Activated B cell treated with CpG ODN at 0.5 μM for 24 hours (primary cell): ENCODE data around the gene OTOP3. TPM values are rescaled to one million over a fixed set of nuclear protein-coding genes. Genes with fewer than 3 reads are reported as not detected.

Experiments used
- ATAC-seq: fragments of 200-7000 bp; cut with Tn5 transposase; one replicate; pipeline ENCODE4 v1.10.0; 2021; ENCODE audit warnings: low read depth, mild to moderate bottlenecking, moderate library complexity
- CTCF ChIA-PET: fragments of 350-600 bp; sonication (Branson Sonifier 250); formaldehyde crosslinking; loops from one replicate; lab custom pipeline; 2021; ENCODE audit warnings: antibody characterized with exemption; lab: Charles Lee
- POLR2A ChIA-PET: fragments of 350-600 bp; sonication (Branson Sonifier 250); formaldehyde crosslinking; loops from one replicate; lab custom pipeline; 2021; ENCODE audit warnings: antibody characterized with exemption; lab: Charles Lee
- DNase-seq: peaks from one replicate; pipeline ENCODE4 v3.0.0; 2022
- H3K27ac Mint-ChIP-seq: one replicate; pipeline ENCODE4 v1.8.0; 2020; ENCODE audit warnings: mixed read lengths
- H3K27me3 Mint-ChIP-seq: one replicate; pipeline ENCODE4 v1.8.0; 2021; ENCODE audit warnings: mixed read lengths
- H3K36me3 Mint-ChIP-seq: one replicate; pipeline ENCODE4 v1.8.0; 2021; ENCODE audit warnings: low read depth, mixed read lengths
- H3K4me1 Mint-ChIP-seq: one replicate; pipeline ENCODE4 v1.8.0; 2021; ENCODE audit warnings: mixed read lengths
- H3K4me3 Mint-ChIP-seq: one replicate; pipeline ENCODE4 v1.8.0; 2020; ENCODE audit warnings: mild to moderate bottlenecking, mixed read lengths
- H3K9me3 Mint-ChIP-seq: one replicate; pipeline ENCODE4 v1.8.0; 2020; ENCODE audit warnings: mixed read lengths
- intact Hi-C: fragments of 100-400 bp; cut with micrococcal nuclease; formaldehyde crosslinking; loops from one replicate; pipeline ENCODE4 v1.15.1; 2024
- total RNA-seq: library from RNA; stranded (reverse); gene quantifications from 2 replicates; pipeline ENCODE4 v1.2.3, GENCODE V29; 2022
- TF ChIP-seq, protein P1 (sequence below): fragments of 200-600 bp; IDR thresholded peaks from one replicate; pipeline ENCODE4 v1.8.0; 2022; ENCODE audit warnings: antibody characterized with exemption, mild to moderate bottlenecking

OTOP3 gene
- total RNA-seq, 1 donor from 2014 or later: not detected

GRCh38 chr17:74941128-74941725, 5.5 kb downstream of the OTOP3 start:
- POLR2A ChIA-PET: no interaction called here
- no peaks in the 10 kb centered on the region for H3K9me3 Mint-ChIP-seq
- H3K27me3 Mint-ChIP-seq: peaks cover 54% of the 10 kb centered on the region
- CTCF ChIA-PET: no interaction called here
- ATAC-seq (no peak), DNase-seq (no peak)
- no peaks in the 10 kb centered on the region for H3K4me1 Mint-ChIP-seq
- intact Hi-C loops: no loop called here
- H3K36me3 Mint-ChIP-seq: no peaks in the 10 kb centered on the region
- no peak overlapping the region for H3K27ac Mint-ChIP-seq
- TF ChIP-seq, protein P1, sequence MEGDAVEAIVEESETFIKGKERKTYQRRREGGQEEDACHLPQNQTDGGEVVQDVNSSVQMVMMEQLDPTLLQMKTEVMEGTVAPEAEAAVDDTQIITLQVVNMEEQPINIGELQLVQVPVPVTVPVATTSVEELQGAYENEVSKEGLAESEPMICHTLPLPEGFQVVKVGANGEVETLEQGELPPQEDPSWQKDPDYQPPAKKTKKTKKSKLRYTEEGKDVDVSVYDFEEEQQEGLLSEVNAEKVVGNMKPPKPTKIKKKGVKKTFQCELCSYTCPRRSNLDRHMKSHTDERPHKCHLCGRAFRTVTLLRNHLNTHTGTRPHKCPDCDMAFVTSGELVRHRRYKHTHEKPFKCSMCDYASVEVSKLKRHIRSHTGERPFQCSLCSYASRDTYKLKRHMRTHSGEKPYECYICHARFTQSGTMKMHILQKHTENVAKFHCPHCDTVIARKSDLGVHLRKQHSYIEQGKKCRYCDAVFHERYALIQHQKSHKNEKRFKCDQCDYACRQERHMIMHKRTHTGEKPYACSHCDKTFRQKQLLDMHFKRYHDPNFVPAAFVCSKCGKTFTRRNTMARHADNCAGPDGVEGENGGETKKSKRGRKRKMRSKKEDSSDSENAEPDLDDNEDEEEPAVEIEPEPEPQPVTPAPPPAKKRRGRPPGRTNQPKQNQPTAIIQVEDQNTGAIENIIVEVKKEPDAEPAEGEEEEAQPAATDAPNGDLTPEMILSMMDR: no peak
- H3K4me3 Mint-ChIP-seq: no peak overlapping the region

DNA sequence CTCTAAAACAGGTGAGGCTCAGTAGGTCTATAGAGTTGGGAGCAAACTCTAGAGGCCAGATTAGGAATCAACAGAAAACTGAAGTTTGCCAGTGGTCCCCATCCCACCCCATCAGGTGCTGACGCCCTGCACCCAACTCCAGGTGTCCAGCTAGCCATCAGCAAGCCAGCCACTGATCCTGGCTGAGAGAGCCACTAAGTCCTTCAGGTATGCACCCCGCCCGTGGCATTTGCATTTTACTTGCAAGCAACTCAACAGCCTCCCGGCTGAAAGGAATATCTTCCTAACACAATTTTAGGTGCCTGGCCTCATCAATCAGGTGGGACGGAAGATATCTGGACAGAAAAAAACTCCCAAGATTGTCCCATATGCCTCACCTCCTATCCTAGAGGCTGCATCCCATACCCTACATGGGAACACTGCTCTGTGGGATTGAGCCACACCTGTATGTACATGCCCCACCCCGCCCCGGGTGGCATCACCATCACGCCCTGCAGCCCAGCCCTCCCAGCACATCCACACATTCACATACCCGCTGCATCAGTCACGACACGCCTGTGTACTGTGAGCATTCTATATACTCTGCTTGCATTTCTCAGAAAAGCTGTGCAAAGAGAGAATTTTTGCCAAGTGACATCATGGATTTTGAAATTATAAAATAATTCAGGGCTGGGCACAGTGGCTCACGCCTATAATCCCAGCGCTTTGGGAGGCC, 8.3 kb downstream of the OTOP3 start:
- Mint-ChIP-seq H3K36me3 (no peaks in the 10 kb centered on the region), H3K4me1 (no peaks in the 10 kb centered on the region), H3K27ac (no peak overlapping the region), H3K4me3 (no peak overlapping the region), H3K9me3 (no peaks in the 10 kb centered on the region), H3K27me3 (peaks cover 36% of the 10 kb centered on the region)
- no peak for DNase-seq
- TF ChIP-seq, protein P1: no peak
- CTCF ChIA-PET: no interaction called here
- ATAC-seq: no peak
- intact Hi-C loops: no loop called here
- POLR2A ChIA-PET: no interaction called here

GRCh38 chr17:74945543-74945942, 9.8 kb downstream of the OTOP3 start:
- Mint-ChIP-seq H3K4me3 (no peak overlapping the region), H3K4me1 (no peaks in the 10 kb centered on the region), H3K9me3 (no peaks in the 10 kb centered on the region), H3K27ac (no peak overlapping the region), H3K27me3 (peaks cover 37% of the 10 kb centered on the region), H3K36me3 (no peaks in the 10 kb centered on the region)
- TF ChIP-seq, protein P1: no peak
- DNase-seq (no peak), ATAC-seq (no peak)
- ChIA-PET POLR2A (no interaction called here), CTCF (no interaction called here)
- intact Hi-C loops: no loop called here

DNA sequence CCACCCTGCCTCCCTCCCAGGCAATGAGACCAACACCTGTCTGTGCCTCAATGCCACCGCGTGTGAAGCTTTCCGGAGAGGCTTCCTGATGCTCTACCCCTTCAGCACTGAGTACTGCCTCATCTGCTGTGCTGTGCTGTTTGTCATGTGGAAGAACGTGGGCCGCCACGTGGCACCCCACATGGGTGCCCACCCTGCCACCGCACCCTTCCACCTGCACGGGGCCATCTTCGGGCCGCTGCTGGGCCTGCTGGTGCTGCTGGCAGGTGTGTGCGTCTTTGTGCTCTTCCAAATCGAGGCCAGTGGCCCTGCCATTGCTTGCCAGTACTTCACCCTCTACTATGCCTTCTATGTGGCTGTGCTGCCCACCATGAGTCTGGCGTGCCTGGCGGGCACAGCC, 10.9 kb downstream of the OTOP3 start:
- ChIA-PET CTCF (interaction anchor here (1.2 kb wide), 1 partner anchor 11 kb away, joined by 3 read pairs; no protein-coding TSS in a partner anchor), POLR2A (interaction anchor here (1.0 kb wide), 1 partner anchor 22 kb away, joined by 3 read pairs; the partner anchor contains the start of gene OTOP2)
- Mint-ChIP-seq H3K4me3 (no peak overlapping the region), H3K9me3 (no peaks in the 10 kb centered on the region), H3K27me3 (peaks cover 33% of the 10 kb centered on the region), H3K36me3 (no peaks in the 10 kb centered on the region), H3K27ac (no peak overlapping the region), H3K4me1 (no peaks in the 10 kb centered on the region)
- intact Hi-C loops: no loop called here
- no peak for DNase-seq
- ATAC-seq: no peak
- TF ChIP-seq, protein P1: no peak

- H3K4me1 Mint-ChIP-seq: no peaks in the 10 kb centered on the region
- intact Hi-C loops: no loop called here
- CTCF ChIA-PET: interaction anchor here (1.2 kb wide), 1 partner anchor 11 kb away, joined by 3 read pairs; no protein-coding TSS in a partner anchor
- no peaks in the 10 kb centered on the region for H3K9me3 Mint-ChIP-seq
- H3K36me3 Mint-ChIP-seq: no peaks in the 10 kb centered on the region
- ATAC-seq (no peak), DNase-seq (no peak)
- H3K27me3 Mint-ChIP-seq: peaks cover 29% of the 10 kb centered on the region
- POLR2A ChIA-PET: interaction anchor here (1.0 kb wide), 1 partner anchor 23 kb away, joined by 3 read pairs; the partner anchor contains the start of gene OTOP2
- H3K4me3 Mint-ChIP-seq: no peak overlapping the region
- H3K27ac Mint-ChIP-seq: no peak overlapping the region
- TF ChIP-seq, protein P1: no peak
Observed at GRCh38 chr17:74947041-74947754, 11.5 kb downstream of the OTOP3 start.
